ENCODE measurements around the gene NCOR2.

NCOR2 gene

GRCh38 chr12:124542021-124542949, 25.1 kb downstream of the NCOR2 start:
- DNase-seq, result no peak

- DNase-seq, result no peak
These were observed 26.1 kb downstream of the NCOR2 start for GRCh38 chr12:124541322-124541721.

GRCh38 chr12:124539084-124540041, 28.0 kb downstream of the NCOR2 start:
- no peak for DNase-seq

- DNase-seq, result no peak
These were observed 29.0 kb downstream of the NCOR2 start for GRCh38 chr12:124538194-124539082.

- DNase-seq, result no peak
These were observed 29.8 kb downstream of the NCOR2 start for GRCh38 chr12:124537525-124538193.

- no peak for DNase-seq
These were observed 30.8 kb downstream of the NCOR2 start for GRCh38 chr12:124536641-124537040.

GRCh38 chr12:124534776-124535740, 32.4 kb downstream of the NCOR2 start:
- no peak for DNase-seq

- no peak for DNase-seq
These were observed 34.0 kb downstream of the NCOR2 start for GRCh38 chr12:124533456-124533855.

- no peak for DNase-seq
These were observed 34.4 kb downstream of the NCOR2 start for GRCh38 chr12:124532967-124533366.

GRCh38 chr12:124532331-124532750, 35.1 kb downstream of the NCOR2 start:
- no peak for DNase-seq

- no peak for DNase-seq
These were observed 35.5 kb downstream of the NCOR2 start for GRCh38 chr12:124531906-124532305.

- no peak for DNase-seq
These were observed 36.1 kb downstream of the NCOR2 start for GRCh38 chr12:124531281-124531745.

GRCh38 chr12:124530637-124531263, 36.7 kb downstream of the NCOR2 start:
- DNase-seq, result no peak

GRCh38 chr12:124529565-124530276, 37.7 kb downstream of the NCOR2 start:
- DNase-seq, result no peak

- DNase-seq, result no peak
These were observed 39.4 kb downstream of the NCOR2 start for GRCh38 chr12:124527861-124528561.

- no peak for DNase-seq
These were observed 41.3 kb downstream of the NCOR2 start for GRCh38 chr12:124525927-124526692.

- no peak for DNase-seq
These were observed 42.0 kb downstream of the NCOR2 start for GRCh38 chr12:124525455-124525854.

All from stimulated activated CD4-positive, alpha-beta T cell treated with anti-CD3 and anti-CD28 coated beads, Interleukin-1b, Interleukin-23, amount 100 ng/mL, for 48 hours (primary cell).